HG02884 (cell line): Measurements from ENCODE around the gene P4HA1.
"Not testable (repeated sequence)": the region's sequence is repeated elsewhere in the genome, so short reads cannot be mapped to it uniquely, and the experiment has no call there.

Experiments
- ATAC-seq: cut with Tn5 transposase; IDR thresholded peaks from one replicate; pipeline ENCODE4 v1.9.1; 2021; ENCODE audit warnings: mild to moderate bottlenecking, moderate library complexity; ENCODE audit not compliant: unreplicated experiment

Gene P4HA1

DNA sequence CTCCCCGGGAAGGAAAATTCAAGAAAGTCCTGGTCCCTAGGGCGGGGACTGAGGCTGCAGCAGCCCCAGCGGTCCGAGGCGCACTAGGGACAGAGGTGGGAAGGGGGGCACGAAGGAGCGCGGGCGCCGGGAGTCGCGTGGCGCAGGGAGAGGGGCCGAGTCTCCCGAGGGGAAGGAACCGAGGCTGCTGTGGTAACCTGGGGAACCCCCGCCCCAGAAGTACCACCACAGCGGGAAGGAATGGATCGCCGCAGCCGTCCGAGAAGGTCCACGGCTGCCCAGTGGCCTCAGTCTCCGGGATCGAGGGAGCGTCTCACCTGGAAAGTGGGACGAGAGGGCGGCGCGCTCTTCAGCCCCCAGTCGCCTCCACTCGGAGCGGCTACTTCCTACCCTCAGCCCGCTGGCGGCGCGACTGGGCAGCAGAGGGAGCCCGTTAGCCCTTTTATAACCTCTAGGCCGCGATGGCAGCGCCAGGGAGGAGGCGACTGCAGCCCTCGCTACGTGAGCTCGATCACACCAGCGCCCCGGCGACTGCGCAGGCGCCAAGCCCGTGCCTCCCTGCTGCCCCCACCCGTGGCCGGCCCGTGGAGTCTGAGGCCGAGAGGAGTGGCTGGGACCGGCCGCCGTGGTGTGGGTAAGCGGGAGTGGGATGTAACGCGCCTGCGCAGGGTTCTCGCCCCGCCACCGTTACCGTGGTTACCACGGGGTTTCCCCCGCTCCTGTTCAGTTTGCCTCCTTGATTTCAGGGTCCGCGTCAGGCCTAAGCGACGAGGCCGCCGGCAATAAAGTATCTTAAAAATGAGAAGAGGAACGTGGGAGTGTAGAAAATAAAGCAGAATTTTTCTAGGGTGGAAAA, at the start of gene P4HA1:
Gene P4HA1, minus strand, starts transcription at position 418 of the 856 bp plus-strand sequence. CDS start 21,983 bp downstream, outside the sequence.
- ATAC-seq: peak; percentile 72

DNA sequence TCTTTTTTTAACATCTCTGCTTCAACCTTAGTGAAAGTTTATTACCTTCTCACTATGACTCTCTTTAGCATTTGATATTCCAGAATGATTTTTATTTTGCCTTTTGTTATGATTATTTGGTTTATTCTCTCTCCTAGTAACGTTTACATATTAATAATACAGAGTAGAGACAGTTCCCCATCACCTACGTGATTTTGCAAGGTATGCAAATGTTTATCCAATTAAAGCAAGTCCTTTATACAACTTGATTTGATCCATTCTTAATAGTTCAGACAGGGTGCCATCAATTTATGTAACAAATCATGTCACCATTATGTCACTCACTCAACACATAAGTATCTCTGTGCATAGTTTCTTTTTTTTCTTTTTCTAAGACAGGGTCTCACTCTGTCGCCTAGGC, 44.9 kb upstream of the P4HA1 start:
- ATAC-seq: no peak

DNA sequence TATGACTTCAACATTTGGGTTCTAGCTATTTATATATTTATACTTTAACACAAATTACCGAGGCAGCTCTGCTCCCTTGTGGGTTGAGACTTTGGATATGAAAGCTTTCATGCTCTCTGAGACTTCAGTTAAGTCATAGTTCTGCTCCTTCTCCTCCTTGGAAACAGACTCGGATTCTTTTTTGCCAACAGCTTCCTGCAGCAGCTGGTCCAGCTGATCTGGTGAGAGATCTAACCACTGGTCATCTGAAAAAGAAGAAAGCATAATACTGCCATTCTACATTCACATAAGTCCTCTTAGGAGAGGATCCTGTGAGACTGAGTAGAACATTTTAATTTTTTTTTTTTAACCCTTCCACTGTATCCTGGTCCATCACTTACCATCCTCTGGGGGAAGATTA, 42.6 kb upstream of the P4HA1 start:
- no peak for ATAC-seq

DNA sequence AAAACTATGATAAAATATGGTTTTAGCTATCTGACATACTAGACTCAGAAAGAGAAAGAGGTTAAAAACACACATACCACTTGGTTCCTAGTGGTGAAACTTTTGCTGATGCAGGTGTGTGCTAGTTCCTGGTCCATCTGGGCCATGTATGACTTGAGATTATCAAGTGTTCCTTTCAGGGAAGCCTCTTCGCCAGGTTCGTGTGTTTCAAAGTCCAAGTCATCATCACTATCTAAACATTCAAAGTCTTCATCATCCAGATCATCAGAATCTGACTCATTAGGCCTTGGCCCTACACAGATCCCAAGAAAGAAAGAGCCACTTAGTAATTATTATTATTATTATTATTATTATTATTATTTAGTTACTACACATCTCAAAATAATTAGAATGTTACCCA, 40.0 kb upstream of the P4HA1 start:
- no peak for ATAC-seq

DNA sequence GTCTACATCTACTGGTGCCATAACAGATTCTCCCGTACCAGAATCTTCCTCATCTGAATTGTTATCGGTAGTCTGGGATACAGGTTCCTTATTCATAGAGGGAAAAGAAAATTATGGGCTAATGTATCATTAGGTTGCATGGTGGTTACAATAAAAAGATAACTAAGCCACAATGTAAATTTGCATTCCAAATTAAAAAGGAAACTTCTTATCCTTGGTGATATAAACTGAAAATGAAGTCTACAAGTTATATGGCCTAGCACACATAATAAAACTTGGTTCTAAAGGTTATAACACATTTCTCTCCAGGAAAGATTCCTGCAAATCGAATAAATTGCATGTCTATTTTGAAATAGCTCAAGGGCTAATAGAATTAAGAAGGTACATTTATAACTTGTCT, 38.1 kb upstream of the P4HA1 start:
- no peak for ATAC-seq

DNA sequence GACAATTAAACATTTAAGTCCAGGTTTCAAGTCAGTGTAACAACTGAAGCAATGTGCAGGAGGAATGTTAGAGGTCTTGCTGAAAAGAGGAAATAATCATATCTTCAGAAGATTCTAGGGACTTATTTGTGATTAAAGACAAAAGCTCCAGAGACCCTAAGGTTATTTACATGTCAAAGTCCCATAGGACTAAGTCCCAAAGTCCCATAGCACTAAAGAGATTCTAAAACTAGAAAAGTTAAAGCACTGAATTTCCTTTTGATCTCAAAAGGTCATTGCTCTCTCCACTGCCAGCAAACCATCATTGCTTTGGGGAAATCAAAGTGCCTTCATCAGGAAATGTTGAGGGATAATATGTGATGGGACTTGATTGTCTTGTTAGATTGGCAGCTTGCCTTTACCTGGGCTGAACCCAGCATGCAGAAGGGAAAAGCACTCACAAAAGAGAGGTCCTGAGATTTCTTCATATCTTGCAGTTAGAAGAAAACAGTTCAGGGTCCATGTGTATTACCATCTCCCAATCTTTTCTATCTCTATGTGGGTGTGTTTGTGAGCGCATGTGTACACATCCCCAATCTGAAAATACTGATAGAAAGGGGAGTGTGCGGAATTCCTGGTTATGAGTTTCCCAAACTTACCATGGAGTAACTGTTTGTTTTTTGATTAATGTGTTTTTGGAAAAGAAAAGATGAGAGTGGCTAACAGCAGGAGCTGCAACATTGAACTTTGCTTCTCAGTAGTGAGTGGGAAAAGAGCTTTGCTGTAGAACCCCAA, 35.4 kb upstream of the P4HA1 start:
- ATAC-seq: no peak

DNA sequence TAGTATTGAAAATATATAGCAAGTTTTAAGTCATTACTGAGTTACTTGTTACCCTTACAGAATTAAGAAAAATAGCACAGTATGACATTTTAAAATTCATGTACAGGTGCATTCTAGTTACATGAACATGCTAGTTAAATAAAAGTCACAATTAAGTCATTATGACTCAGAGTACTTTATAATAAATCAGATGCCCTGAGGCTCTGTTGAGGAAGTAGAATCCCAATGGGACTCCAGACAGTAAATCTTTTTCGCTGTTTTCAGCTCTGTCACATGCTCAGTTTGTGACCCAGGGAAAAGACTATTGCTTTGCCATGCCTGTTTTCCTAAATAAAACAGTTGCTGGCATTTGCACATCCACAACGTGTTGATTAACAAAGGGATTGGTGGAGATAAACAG, 34.6 kb upstream of the P4HA1 start:
- ATAC-seq: no peak

DNA sequence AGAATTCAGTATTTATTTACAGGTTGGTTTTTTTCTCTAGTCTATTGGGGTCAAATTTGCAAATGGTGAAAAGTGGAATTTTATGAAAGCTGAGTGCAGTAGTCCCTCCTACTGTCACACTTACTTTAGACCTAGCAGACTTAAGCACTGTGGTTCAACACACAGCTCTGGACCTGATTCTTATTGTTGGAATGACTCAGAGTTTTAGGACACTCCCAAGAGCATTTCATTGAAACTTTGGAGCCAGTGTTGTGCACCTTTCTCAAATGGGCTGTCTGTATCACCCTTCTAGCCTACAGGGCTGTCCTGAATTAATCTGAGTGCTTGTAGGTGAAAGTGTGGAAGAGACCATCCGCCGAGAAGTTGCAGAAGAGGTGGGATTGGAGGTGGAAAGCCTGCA, 29.7 kb upstream of the P4HA1 start:
- no peak for ATAC-seq

DNA sequence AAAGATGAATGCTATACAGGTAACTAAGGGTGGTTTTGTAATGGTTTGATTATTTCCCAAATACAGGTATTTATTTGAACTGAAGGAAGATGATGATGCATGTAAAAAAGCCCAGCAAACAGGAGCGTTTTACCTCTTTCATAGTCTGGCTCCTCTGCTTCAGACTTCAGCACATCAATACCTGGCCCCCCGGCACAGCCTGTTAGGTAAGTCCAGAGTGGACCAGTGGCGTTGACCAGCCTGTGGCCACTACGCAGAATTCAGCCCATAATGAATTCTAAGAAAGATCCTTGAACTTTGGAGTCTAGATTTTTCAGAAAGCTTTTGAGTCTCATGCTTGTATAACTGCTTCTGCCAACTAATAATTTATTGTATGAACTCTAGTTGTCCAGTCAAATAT, 23.3 kb upstream of the P4HA1 start:
- ATAC-seq: no peak

DNA sequence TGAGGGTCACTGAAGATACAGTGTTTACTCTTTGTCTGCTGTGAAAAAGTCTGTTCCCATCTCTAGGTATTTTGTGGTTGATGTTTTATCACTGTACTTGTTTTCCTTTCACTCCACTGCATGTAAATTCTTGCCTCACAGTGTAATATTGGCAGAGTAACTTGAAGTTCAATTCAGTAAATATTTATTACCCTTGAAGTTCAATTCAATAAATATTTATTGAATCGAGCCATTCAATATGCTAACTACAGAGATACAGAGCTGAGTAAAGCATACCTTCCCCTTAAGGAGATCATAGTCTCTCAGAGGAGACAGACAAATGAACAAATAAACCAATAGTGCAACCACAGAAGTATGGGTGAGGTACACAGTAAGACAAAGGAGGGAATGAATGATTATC, 22.8 kb upstream of the P4HA1 start:
- no peak for ATAC-seq

DNA sequence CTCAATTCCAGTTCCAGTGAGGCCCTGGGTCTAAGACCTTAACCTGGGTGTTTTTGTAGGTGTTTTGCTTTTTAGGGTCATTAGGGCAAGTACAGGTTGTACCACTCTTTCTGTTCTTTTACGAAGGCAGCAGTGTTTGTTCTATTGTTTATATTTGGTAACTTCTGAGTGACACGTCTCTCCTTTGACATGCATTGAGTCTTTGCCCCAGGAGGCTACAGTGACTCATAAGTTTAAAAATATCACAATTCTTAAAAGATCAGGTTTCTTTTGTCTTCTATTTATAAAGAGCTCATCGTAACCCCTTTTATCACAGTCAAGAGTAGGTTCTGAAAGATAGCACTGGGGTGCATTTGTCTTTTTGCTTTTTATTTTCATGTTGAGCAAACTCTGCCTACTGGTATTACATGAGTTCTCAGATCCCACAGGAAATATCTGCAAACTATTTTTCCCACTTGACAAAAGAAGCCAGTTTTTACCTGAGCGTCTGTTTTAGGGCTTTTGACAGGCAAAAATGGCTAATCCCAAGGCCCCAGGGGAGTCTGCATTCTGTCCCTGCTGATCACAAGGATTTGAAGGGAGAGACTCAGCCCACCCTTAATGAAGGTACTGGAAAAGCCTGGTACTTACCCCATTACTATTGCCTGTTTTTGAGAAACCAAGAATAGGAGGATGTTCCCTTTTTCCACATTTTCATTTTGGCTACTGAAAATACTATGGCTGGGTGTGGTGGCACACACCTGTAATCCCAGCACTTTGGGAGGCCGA, 21.5 kb upstream of the P4HA1 start:
- peak; percentile 72 for ATAC-seq

DNA sequence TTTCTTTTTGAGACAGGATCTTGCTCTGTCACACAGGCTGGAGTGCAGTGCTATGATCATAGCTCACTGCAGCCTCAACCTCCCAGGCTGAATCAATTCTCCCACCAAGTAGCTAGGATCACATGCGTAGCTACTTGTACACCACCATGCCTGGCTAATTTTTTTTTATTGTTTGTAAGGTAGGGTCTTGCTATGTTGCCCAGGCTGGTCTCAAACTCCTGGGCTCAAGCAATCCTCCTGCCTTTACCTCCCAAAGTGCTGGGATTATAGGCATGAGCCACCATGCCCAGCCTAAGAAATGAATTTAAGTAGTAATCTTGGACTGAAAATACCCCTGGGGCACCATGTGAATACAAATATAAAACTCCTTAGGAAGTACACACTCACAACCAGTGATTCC, 19.4 kb upstream of the P4HA1 start:
- ATAC-seq: no peak

DNA sequence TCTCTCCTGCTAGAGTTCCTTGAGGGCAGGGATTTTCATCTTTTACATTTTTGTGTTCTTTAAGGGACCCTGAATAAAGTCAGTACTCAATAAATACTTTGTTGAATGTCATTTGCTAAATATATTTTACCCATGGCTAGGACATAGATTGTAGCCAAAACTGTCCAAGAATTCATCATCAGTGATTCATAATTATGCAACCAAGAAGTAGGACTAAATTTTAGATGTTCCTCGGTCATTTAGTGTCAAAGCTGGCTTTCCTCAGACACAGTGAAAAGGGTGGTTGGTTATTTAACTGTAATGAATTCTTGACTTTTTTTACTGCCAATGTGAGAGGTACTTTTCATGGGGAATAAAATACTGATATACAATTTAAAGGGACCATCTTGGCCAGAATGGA, 16.9 kb upstream of the P4HA1 start:
- no peak for ATAC-seq

DNA sequence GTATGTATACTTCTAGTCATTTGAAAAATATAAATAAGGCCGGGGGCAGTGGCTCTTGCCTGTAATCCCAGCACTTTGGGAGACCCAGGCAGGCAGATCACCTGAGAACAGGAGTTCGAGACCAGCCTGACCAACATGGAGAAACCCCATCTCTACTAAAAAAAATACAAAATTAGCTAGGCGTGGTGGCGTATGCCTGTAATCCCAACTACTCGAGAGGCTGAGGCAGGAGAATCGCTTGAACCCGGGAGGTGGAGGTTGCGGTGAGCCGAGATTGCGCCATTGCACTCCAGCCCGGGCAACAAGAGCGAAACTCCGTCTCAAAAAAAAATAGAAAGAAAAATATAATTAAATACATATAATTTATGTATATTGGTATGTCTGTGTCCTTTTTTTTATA, 15.4 kb upstream of the P4HA1 start:
- not testable (repeated sequence) for ATAC-seq

DNA sequence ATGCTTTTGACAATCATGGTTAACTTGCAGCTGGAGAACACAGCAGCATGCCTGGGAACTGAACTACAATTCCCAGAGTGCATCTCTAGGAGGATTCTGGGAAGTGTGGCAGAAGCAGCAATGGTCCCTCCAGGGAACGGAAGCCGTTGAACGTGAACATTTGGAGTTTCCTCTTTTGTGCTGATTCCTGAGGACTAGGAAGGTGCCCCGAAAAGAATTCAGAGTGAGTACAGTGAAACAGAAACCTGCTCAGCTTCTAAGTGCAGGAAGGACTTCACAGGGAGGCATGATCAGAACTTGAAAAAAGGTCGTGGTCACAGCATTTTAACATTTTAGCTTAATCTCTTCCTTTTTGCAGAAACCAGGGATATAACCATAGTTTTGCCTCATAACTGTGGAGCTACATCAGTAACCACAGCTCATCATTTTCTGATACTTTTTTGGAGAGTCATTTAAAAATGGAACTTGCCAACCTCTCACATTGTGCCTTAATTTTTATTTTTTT, 13.7 kb upstream of the P4HA1 start, which contains the start of gene NUDT13:
Gene NUDT13, plus strand, starts transcription at position 111 of the 505 bp plus-strand sequence. CDS start 3,911 bp downstream, outside the sequence.
- ATAC-seq: no peak

DNA sequence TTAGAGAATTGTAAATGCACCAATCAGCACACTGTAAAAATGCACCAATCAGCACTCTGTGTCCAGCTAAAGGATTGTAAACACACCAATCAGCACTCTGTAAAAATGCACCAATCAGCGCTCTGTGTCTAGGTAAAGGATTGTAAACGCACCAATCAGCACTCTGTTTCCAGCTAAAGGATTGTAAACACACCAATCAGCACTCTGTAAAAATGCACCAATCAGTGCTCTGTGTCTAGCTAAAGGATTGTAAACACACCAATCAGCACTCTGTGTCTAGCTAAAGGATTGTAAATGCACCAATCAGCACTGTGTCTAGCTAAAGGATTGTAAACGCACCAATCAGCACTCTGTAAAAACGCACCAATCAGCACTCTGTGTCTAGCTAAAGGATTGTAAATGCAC, 12.6 kb upstream of the P4HA1 start:
- not testable (repeated sequence) for ATAC-seq

DNA sequence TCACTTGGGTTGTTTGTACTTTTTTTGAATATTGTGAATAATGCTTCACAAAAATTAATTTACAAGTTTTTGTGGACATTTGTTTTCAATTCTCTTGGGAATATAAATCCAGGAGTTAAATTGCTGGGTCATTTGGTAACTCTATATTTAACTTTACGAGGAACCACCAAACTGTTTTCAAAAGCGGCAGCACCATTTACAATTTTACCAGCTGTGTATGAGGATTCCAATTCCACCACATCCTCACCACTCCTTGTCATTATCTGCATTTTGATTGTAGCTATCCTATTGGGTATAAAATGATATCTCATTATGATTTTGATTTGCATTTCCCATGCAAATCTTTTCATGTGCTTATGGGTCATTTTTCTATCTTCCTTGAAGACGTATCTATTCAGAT, 9.6 kb upstream of the P4HA1 start:
- ATAC-seq: no peak

DNA sequence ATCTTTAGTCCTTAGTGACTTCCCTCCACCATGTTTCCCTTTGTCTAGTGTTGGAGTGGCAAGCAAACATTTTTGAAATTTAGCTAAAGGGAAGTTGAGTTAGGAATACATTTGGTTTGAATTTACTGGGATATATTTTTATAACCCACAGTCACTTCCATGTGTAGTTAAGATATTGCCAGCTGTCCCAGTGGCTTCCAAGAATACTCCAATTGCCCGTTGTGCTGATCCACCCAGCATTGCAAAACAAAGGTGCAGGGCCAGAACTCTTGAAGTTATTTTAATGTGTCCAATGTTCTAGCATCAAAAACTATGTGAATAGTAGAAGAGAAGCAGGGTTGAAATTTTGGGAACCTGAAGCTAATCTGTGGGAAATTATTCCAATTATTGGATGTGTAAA, 2.5 kb upstream of the P4HA1 start:
- no peak for ATAC-seq

DNA sequence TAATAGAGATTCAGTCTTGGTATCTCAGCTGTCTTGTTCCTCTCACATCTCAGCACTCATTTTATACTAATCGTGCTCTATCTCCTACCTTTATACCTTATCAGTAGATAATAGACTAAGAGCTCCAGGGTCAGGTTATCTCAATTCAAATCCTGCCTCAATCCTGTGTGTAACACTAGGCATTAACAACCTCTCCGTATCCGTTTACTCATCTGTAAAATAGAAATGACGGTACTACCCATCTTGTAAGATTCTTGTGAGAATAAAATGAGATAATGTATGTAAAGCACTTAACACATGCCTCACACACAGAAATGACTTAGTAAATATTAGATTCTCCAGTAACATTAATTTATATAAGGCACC, 622 bp upstream of the P4HA1 start:
- no peak for ATAC-seq

DNA sequence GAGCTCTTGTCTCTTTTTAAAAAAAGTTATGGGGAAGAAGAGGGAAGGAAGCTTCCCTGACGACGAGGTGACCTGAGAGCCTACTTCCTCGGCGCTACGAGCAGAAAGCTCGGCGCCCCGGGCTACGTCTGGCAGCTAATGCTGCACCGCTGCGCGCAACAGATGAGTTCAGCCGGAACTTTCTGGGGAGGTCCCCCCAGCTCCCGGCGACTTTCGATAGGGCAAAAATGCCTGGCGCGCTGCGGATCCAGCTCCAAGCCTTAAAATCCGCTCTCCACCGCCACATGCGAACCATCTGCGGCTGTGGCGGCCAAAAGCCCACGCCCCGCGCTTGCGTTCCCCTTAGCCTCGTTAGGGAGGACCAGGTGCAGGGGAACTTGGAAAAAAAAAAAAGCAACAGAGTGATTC, 621 bp downstream of the P4HA1 start:
- peak; percentile 29 for ATAC-seq

DNA sequence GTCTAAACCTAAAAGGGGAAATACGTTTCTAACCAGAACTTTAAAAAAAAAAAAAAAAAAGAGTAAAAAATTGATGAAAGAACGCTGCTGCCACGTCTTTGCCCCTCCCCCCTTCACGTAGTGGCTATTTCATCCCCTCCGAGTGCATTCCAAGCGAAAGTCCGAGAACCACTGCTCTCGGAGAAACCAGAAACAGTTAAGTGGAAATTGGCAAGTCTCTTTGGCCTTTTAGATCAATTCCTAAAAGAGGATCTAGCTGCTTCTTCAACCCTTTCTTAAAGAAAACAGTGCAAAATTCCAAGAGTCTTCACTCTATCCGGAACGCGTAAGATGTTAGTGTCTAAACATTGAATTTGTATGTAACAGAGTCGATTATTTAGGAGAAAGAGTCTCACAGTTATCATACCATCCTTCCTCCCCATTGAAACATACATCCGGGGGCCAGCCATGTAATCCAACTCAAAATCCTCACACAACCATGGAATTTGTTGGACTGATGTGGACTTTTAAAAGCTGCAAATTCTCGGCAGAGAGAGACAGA, 1.1 kb downstream of the P4HA1 start:
- ATAC-seq: no peak
